Activated CD8-positive, alpha-beta memory T cell treated with anti-CD3 and anti-CD28 coated beads, Interleukin-2, amount 50 U/mL, for 1 hour (primary cell): ENCODE measurements around the gene C1orf167.
A peak's percentile ranks its signal among the peaks of the same experiment; 100 is the strongest.

Source experiments
- DNase-seq: peaks from one replicate; pipeline ENCODE4 v3.0.0-alpha.2; 2020; ENCODE audit errors: extremely low read depth

The C1orf167 gene

DNA sequence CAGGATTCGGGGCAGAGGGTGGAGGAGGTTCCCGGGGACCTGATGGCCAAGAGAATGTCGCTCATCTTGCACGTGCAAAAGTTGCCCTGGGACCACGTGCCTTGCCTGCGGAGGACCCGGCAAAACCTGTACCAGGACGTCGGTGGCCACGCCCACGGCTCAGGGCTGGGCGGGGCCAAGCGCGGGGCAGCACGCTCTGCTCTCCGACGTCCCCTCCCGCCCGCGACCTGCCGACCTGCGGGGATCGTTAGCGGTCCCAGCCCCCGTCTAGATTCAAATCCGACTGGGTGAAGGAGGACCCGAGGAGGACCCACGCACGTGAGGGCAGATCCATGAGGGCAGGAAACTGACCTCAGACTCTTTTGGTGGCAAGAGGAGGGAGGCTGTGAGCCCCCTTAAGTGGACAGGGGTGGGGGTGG is at the start of gene C1orf167:
TSS of gene C1orf167 (plus strand) at position 206 of the 419 bp plus-strand sequence. CDS start 2,208 bp downstream, outside the sequence.
- no peak for DNase-seq

- no peak for DNase-seq
These were observed 49.7 kb upstream of the C1orf167 start for GRCh38 chr1:11712285-11712684.

DNA sequence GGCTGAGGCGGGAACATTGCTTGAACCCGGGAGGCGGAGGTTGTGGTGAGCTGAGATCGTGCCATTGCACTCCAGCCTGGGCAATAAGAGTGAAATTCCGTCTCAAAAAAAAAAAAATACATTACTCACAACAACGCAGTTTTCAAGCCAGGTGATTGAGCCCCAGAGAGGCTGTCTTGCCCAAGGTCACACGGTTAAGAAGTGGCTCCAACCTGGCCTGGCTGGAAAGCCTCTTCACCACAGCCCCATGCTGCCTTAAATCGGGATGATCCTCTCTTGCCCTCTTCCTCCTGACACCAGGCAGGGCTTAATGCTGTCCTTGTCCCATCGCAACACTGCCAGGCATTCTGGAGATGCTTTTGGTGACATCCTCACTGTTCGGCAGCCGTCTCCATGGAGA is 48.9 kb upstream of the C1orf167 start:
- DNase-seq, result no peak

DNA sequence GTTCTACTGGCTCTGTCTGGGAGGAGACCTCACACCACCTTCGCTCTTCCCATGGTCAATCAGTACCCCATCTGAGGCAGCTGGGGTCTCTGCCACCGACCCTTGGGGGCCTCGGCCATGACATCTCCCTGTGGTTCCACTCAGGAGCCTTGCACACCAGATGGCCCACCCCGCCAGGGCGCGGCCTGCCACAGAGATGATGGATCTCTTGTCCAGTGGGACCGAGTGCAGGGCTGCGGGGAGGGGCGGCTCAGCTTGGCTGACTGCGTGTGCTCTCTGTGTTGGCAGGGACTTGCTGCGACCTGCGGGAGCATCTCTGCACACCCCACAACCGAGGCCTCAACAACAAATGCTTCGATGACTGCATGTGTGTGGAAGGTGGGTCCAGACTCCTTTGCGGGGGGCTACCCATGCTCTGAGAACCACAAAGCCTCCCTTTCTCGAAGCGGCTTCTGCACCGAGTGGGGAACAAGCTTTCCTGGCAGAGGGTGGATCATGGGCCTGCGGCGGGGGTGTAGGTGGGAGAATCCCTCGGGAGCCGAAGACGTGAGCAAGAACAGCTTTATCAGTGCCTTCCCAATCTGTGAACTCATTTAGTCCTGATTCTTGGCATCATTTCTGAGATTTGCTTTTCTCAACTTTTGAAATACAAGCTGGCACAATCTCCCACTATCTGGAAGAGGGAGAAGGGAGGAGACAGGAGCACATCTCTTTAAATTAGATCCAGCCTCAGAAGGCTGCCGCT is 47.0 kb upstream of the C1orf167 start:
- DNase-seq, result no peak

GRCh38 chr1:11719313-11720032 is 42.5 kb upstream of the C1orf167 start:
- DNase-seq, result peak; percentile 65

DNA sequence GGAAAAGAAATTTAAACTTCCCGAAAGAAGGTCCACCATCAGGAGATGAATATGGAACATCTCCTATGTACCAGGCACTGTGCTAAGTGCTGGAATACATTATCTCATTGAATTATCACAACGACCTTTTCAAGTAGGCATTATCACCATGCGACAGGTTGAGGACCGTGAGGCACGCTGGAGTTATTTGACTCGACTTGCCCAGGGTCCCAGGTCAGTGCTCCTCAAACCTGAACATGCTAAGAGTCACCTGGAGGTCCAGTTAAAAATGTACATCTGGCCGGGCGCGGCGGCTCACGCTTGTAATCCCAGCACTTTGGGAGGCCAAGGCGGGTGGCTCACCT is 42.0 kb upstream of the C1orf167 start:
- no peak for DNase-seq

- DNase-seq, result no peak
These were observed 41.5 kb upstream of the C1orf167 start for GRCh38 chr1:11720525-11720924.

DNA sequence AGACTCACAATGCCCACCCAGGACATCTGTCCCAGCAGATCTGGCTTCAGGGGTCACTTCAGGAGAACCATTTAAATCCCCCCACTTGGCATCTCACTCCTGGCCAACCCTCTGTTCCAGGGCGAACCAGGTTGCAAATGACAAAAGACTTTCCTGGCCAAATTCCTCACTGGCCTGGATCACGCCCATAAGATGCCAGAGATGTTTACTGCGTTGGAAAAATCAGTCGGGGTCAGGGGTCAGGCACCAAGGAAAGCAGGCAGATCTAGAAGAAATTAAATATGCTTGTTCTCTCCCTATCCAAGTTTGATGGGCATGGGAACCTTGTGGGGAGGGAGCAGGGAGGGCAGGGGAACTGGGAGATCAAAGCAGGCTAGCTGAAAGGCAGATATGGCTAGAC is 40.7 kb upstream of the C1orf167 start:
- DNase-seq, result no peak

GRCh38 chr1:11722538-11722937 is 39.5 kb upstream of the C1orf167 start:
- DNase-seq, result no peak

GRCh38 chr1:11725616-11726015 is 36.4 kb upstream of the C1orf167 start:
- DNase-seq, result no peak

DNA sequence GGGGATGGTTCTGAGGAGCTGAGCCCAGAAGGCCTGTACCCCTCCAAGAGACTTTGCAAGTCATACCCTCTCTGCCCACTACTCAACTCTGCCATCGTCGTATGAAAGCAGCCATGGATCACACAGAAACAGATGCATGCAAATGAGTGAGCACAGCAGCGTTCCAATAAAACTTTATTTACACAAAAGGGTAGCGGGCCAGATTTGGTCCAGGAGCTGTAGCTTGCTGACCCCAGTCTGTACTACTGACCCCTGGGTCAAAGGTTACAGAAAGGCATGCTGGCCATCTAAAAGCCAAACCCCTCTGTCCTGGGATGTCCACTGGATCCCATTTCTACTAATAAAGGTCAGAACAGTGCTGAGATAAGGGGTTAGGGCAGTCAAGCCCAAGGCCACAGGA is 34.9 kb upstream of the C1orf167 start:
- no peak for DNase-seq

DNA sequence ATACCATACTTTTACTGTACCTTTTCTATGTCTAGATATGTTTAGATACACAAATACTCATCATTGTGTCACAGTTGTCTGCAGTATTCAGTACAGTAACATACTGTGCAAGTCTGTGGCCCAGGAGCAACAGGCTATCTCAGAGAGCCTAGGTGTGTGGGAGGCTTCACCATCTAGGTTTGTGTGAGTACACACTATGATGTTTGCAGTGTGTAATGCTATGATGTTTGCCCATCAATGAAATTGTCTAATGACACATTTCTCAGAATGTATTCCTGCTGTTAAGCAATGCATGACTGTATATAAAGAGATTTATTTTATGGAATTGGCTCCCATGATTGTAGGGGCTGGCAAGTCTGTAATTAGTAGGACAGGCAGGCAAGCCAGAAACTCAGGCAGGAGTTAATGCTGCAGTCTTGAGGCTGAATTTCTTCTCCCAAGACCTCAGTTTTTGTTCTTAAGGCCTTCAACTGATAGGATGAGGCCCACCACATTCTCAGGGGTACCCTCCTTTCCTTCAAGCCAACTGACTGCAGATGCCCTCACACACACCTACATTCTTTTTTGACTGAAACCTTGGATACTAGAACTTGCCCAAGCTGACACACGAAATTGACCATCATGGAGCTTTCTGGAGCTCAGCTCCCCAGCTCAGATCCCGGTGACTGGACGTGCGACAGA is 33.7 kb upstream of the C1orf167 start:
- no peak for DNase-seq

- DNase-seq, result no peak
These were observed 32.9 kb upstream of the C1orf167 start for GRCh38 chr1:11729155-11729497.

GRCh38 chr1:11729498-11730428 is 32.2 kb upstream of the C1orf167 start:
- no peak for DNase-seq

- DNase-seq, result no peak
These were observed 31.5 kb upstream of the C1orf167 start for GRCh38 chr1:11730429-11730891.

DNA sequence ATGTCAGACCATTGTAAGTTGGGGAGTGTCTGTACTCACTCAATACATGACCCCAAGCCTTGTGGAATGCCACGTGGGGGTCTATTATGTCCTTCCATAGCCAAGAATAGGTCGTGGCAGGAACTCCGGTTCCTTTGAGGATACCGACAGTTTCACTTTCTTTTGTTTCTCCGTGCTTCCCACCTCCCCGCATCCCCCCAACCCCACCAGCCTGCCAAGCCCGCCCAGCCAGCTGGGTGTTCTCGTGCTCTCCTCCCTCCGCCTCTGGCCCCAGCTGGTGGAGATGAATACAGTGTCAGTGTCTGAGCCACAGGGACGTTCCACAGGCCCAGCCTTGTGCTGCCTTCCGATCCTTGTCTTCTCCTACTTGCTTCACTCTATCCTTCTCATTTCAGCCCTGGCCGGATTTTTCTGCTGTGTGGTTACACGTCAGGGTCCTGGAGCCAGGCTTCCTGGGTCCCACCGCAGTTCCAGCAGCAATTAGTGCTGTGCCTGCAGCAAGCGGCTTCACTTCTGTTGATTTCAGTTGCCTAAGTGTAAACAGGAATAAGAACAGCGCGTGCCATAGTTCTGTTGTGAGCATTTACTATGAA is 30.2 kb upstream of the C1orf167 start:
- no peak for DNase-seq

DNA sequence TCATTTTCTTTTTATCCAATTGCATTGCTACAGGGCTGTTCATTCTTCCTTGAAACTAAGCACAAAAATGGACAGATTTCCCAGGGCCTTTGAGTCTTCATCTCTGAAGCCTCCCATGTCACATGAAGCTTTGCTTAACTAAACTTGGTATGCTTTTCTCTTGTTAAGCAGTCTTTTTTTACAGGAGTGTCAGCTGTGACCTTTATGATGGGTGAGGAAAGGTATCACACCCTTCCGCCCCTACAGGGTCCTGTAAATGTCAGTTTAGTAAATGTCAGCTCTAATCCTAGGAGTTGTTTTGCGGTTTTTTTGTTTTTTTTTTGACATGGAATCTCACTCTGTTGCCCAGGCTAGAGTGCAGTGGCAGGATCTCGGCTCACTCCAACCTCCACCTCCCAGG is 28.7 kb upstream of the C1orf167 start:
- DNase-seq, result no peak

GRCh38 chr1:11735531-11735853 is 26.5 kb upstream of the C1orf167 start:
- no peak for DNase-seq

DNA sequence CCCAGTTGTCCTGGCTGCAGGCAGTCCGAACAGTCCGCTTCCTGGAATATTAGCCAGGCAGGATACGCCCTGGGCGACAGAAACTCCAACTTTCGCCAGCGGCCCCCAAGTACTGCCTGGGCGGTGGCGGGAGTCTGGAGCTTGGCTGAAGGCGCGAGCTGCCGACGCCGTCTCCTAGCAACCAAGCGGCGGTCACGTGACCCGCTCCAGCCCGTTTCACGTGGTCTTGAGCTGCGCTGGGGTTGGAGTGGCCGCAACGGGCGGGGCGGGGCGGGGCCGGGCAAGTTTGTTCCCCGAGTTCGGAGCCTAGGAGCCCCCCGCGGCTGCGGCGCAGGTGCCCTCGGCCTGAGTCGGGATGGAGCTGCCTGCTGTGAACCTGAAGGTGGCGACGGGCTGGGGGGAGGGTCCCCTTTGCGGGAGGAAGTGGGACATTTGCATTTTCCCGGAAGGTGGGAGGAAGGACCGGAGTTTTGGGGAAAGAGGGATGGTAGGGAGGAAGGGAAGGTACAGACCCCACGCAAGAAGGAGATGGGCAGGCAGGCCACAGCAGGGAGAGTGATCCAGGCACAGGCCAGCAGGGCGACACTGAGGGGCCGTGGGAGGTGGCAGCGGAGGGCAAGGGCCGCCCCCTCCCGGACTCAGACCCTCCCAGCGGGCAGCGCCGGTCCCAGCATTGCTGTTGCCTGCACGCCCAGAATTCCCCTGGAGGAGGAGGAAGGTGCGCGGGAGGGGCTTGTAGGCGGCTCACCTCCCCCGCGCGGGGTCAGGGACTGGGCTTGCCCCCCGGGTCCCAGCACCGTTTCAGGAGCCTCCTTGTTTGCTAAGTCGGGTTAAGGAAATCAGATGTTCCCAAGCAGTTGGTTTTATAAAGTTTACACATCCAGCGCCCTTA is 25.9 kb upstream of the C1orf167 start, which contains the start of gene AGTRAP:
TSS of gene AGTRAP (plus strand) at position 283 of the 892 bp plus-strand sequence. CDS start at position 356, 73 bp downstream.
- DNase-seq, result peak; percentile 61
